Gastroesophageal sphincter (tissue), 3 donors: Measurements from ENCODE around the gene PLEKHG1.

Source experiments
- CTCF ChIP-seq, 4 experiments: fragments of 200-600 bp in 2 of 4; fragments of 450-650 bp in 2 of 4; sonication (generic) in 1 of 4; IDR thresholded peaks; one replicate each; pipeline ENCODE4 v1.5.1; 2017 to 2019; ENCODE audit warnings: antibody characterized with exemption in 4 of 4, mild to moderate bottlenecking in 2 of 4, moderate library complexity in 2 of 4
- EP300 ChIP-seq: sonication (generic); formaldehyde crosslinking; IDR thresholded peaks from one replicate; pipeline ENCODE4 v1.6.1; 2017; ENCODE audit warnings: antibody characterized with exemption, mild to moderate bottlenecking
- POLR2A ChIP-seq, 2 donors: fragments of 450-650 bp; IDR thresholded peaks; one replicate each; pipeline ENCODE4 v1.6.1; 2017; ENCODE audit warnings: antibody characterized with exemption in 2 of 2, mild to moderate bottlenecking in 2 of 2, moderate library complexity in 1 of 2
- POLR2AphosphoS5 ChIP-seq: sonication (generic); formaldehyde crosslinking; IDR thresholded peaks from one replicate; pipeline ENCODE4 v1.6.1; 2017; ENCODE audit warnings: antibody characterized with exemption

GRCh38 chr6:150566486-150566885 lies 33.2 kb upstream of the PLEKHG1 start:
- TF ChIP-seq POLR2A (IDR thresholded peaks at IDR 0.05) (no peak), CTCF (IDR thresholded peaks at IDR 0.05) (no peak), POLR2AphosphoS5 (no peak), EP300 (no peak)
